Measurements from ENCODE around the gene SLC4A7. TPM values are rescaled to one million over a fixed set of nuclear protein-coding genes. Genes with fewer than 3 reads are reported as not detected.
"Not testable (repeated sequence)": the region's sequence is repeated elsewhere in the genome, so short reads cannot be mapped to it uniquely, and the experiment has no call there.

Gene SLC4A7
- total and polyA plus RNA-seq, 4 donors, result 5.4 to 62.8 (median 37.5) TPM

DNA sequence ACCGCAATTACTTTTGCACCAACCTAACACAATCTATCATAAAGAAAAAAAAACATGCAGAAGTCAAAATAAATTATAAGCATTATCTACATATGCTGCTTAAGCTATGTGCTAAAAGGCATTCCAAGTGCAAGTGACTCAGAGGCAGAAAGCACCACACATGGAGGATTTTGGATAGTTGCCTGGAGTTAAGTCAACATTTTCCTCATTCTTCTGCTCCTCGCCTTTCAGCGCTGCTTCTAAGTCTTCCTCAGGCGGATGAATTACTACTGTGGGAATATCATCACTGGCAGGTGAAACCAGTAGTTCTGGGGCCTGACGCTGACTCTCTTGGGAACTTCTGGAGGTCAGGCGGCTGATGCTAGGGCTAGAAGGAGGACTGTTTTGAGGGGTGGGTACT lies 53.1 kb downstream of the SLC4A7 start:
- peaks cover 1 to 5% of the 10 kb centered on the region in 2 donors for H3K4me1 ChIP-seq (ENCODE audit: control insufficient read depth in 1 of 2, insufficient read depth in 2 of 2, low read length in 2 of 2)
- no peaks in the 10 kb centered on the region for H3K9me3 ChIP-seq (ENCODE audit: control insufficient read depth, low read length)
- no peak for DNase-seq
- H3K4me3 ChIP-seq (ENCODE audit: low read length in 2 of 2), result no peak overlapping the region
- peak; percentile 48 for ATAC-seq (ENCODE audit: low FRiP score)
- intact Hi-C loops (cut with DNase I), result no loop called here
- H3K27me3 ChIP-seq (ENCODE audit: control insufficient read depth in 1 of 2, insufficient read depth in 2 of 2, low read length in 1 of 2), result no peaks in the 10 kb centered on the region
- peaks cover 0 to 2% of the 10 kb centered on the region in 2 donors for H3K36me3 ChIP-seq (ENCODE audit: control insufficient read depth in 1 of 2, insufficient read depth in 2 of 2, low read length in 1 of 2)
- H3K27ac ChIP-seq (ENCODE audit: low read depth in 1 of 2, low read length in 2 of 2), result peak overlapping the region in 1 of 2 donors; percentile 71
- WGBS, 2 donors, result 9 to 16% methylated on average over 6 of the region's 6 CpGs

DNA sequence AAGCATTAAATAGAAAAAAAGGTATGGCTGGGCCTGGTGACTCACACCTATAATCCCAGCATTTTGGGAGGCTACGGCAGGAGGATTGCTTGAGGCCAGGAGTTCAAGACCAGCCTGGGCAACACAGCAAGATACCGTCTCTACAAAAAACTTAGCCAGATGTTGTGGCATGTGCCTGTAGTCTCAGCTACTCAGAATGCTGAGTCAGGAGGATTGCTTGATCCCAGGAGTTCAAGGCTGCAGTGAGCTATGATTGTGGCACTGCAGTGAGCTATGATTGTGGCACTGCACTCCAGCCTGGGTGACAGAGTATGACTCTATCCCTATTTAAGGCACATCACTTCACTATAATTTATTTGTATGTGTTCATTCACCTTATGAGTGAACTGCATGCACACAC lies 54.3 kb downstream of the SLC4A7 start:
- Histone ChIP-seq H3K4me1 (ENCODE audit: control insufficient read depth in 1 of 2, insufficient read depth in 2 of 2, low read length in 2 of 2) (peaks cover 1 to 5% of the 10 kb centered on the region in 2 donors), H3K27ac (ENCODE audit: low read depth in 1 of 2, low read length in 2 of 2) (no peak overlapping the region), H3K4me3 (ENCODE audit: low read length in 2 of 2) (no peak overlapping the region), H3K27me3 (ENCODE audit: control insufficient read depth in 1 of 2, insufficient read depth in 2 of 2, low read length in 1 of 2) (no peaks in the 10 kb centered on the region), H3K9me3 (ENCODE audit: control insufficient read depth, low read length) (no peaks in the 10 kb centered on the region), H3K36me3 (ENCODE audit: control insufficient read depth in 1 of 2, insufficient read depth in 2 of 2, low read length in 1 of 2) (peaks cover 0 to 2% of the 10 kb centered on the region in 2 donors)
- ATAC-seq (ENCODE audit: low FRiP score) (no peak), DNase-seq (no peak)
- intact Hi-C loops (cut with DNase I), result no loop called here
- WGBS, 2 donors, result 98% methylated on average over 2 of the region's 2 CpGs

DNA sequence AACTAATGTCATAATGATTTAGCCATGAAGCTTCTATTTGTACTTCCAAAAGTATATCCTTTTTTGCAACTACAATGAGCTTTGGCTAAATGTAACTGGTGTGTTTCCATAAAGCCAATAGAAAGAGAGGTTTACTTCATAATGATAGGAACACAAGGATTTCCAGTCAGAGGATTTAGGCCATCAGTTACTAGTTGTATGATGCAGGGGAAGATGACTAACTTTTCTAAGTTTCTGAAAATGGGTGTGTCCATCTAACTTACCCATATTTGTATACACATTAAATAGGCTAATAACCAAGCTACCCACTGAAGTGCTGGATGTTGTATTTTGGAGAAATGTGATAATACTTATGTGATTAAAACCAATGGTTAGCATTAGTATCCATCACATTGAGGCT lies 55.7 kb downstream of the SLC4A7 start:
- Histone ChIP-seq H3K36me3 (ENCODE audit: control insufficient read depth in 1 of 2, insufficient read depth in 2 of 2, low read length in 1 of 2) (peaks cover 0 to 2% of the 10 kb centered on the region in 2 donors), H3K9me3 (ENCODE audit: control insufficient read depth, low read length) (no peaks in the 10 kb centered on the region), H3K27me3 (ENCODE audit: control insufficient read depth in 1 of 2, insufficient read depth in 2 of 2, low read length in 1 of 2) (no peaks in the 10 kb centered on the region), H3K27ac (ENCODE audit: low read depth in 1 of 2, low read length in 2 of 2) (no peak overlapping the region), H3K4me3 (ENCODE audit: low read length in 2 of 2) (no peak overlapping the region), H3K4me1 (ENCODE audit: control insufficient read depth in 1 of 2, insufficient read depth in 2 of 2, low read length in 2 of 2) (peaks cover 1 to 5% of the 10 kb centered on the region in 2 donors)
- DNase-seq (no peak), ATAC-seq (ENCODE audit: low FRiP score) (no peak)
- intact Hi-C loops (cut with DNase I), result no loop called here

- Histone ChIP-seq H3K9me3 (ENCODE audit: control insufficient read depth, low read length) (no peaks in the 10 kb centered on the region), H3K4me3 (ENCODE audit: low read length in 2 of 2) (no peak overlapping the region), H3K27me3 (ENCODE audit: control insufficient read depth in 1 of 2, insufficient read depth in 2 of 2, low read length in 1 of 2) (no peaks in the 10 kb centered on the region), H3K27ac (ENCODE audit: low read depth in 1 of 2, low read length in 2 of 2) (no peak overlapping the region), H3K36me3 (ENCODE audit: control insufficient read depth in 1 of 2, insufficient read depth in 2 of 2, low read length in 1 of 2) (no peaks in the 10 kb centered on the region), H3K4me1 (ENCODE audit: control insufficient read depth in 1 of 2, insufficient read depth in 2 of 2, low read length in 2 of 2) (peaks cover 1 to 5% of the 10 kb centered on the region in 2 donors)
- intact Hi-C loops (cut with DNase I), result no loop called here
- DNase-seq, result no peak
- no peak for ATAC-seq (ENCODE audit: low FRiP score)
- 39 to 61% methylated on average over 1 of the region's 1 CpG for WGBS, 2 donors
Observed at GRCh38 chr3:27426926-27427325, 57.3 kb downstream of the SLC4A7 start.

DNA sequence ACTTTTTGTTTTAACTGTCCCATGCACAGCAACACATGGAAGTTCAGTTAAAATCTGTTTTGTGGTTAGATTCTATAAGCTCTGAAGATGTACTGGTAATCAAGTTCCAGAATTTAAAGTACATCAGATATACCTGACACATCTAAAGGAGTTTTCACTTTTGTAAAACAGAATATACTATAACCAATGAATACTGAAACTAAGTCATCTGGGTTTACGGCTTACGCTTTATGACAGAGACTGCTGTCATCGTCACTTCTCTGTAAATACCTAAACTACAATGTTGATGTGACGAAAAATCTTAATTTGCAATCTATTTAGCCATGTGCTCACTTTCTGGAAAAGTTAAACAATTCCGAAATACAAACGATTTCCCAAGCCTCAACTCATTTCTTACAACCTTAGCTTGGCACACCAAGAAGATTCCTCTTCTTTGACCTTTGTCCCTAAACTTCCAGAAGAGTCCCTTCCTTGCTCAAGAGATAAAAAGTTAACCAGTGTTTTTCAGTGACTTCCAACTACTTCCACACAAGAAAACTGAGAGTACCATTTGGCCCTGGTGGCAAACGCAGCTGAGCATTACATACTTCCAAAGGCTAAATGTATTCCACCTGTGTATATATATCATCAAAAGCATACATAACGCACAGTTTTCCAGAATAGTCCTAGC lies 58.2 kb downstream of the SLC4A7 start:
- Histone ChIP-seq H3K4me1 (ENCODE audit: control insufficient read depth in 1 of 2, insufficient read depth in 2 of 2, low read length in 2 of 2) (peaks cover 0 to 1% of the 10 kb centered on the region in 2 donors), H3K4me3 (ENCODE audit: low read length in 2 of 2) (no peak overlapping the region), H3K9me3 (ENCODE audit: control insufficient read depth, low read length) (no peaks in the 10 kb centered on the region), H3K27me3 (ENCODE audit: control insufficient read depth in 1 of 2, insufficient read depth in 2 of 2, low read length in 1 of 2) (no peaks in the 10 kb centered on the region), H3K27ac (ENCODE audit: low read depth in 1 of 2, low read length in 2 of 2) (no peak overlapping the region), H3K36me3 (ENCODE audit: control insufficient read depth in 1 of 2, insufficient read depth in 2 of 2, low read length in 1 of 2) (peaks cover 0 to 5% of the 10 kb centered on the region in 2 donors)
- ATAC-seq (ENCODE audit: low FRiP score), result no peak
- no peak for DNase-seq
- 95% methylated on average over 8 of the region's 8 CpGs for WGBS, 2 donors
- intact Hi-C loops (cut with DNase I), result no loop called here

- not testable (repeated sequence) for H3K36me3 ChIP-seq (ENCODE audit: control insufficient read depth in 1 of 2, insufficient read depth in 2 of 2, low read length in 1 of 2)
Observed at GRCh38 chr3:27424812-27425521, 59.2 kb downstream of the SLC4A7 start.

DNA sequence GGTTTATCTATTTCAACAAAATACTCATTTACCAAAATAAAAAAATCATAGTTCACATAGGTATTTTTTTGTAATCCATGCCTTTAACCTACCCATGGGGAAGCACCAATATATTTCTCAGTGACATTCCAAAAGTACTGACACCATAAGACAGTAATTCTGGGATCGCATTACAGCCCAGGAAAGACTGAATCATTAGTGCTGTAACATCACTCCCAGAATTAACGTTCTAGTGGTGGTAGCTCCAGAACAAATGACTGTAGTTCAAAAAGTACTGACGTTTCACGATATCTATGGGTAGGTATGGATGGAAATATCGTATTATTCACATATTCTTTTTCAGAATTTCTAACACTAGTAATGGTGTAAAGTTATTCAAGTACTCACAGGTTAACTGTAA lies 60.7 kb downstream of the SLC4A7 start:
- Histone ChIP-seq H3K36me3 (ENCODE audit: control insufficient read depth in 1 of 2, insufficient read depth in 2 of 2, low read length in 1 of 2) (peaks cover 0 to 5% of the 10 kb centered on the region in 2 donors), H3K27ac (ENCODE audit: low read depth in 1 of 2, low read length in 2 of 2) (no peak overlapping the region), H3K27me3 (ENCODE audit: control insufficient read depth in 1 of 2, insufficient read depth in 2 of 2, low read length in 1 of 2) (no peaks in the 10 kb centered on the region), H3K4me1 (ENCODE audit: control insufficient read depth in 1 of 2, insufficient read depth in 2 of 2, low read length in 2 of 2) (no peaks in the 10 kb centered on the region), H3K9me3 (ENCODE audit: control insufficient read depth, low read length) (no peaks in the 10 kb centered on the region), H3K4me3 (ENCODE audit: low read length in 2 of 2) (no peak overlapping the region)
- intact Hi-C loops (cut with DNase I), result no loop called here
- no peak for ATAC-seq (ENCODE audit: low FRiP score)
- 76 to 83% methylated on average over 5 of the region's 5 CpGs for WGBS, 2 donors
- DNase-seq, result no peak

More at GRCh38 chr3:27424812-27425521, 59.2 kb downstream of the SLC4A7 start:
- H3K4me3 ChIP-seq (ENCODE audit: low read length in 2 of 2); intact Hi-C loops (cut with DNase I); H3K4me1 ChIP-seq (ENCODE audit: control insufficient read depth in 1 of 2, insufficient read depth in 2 of 2, low read length in 2 of 2); H3K27me3 ChIP-seq (ENCODE audit: control insufficient read depth in 1 of 2, insufficient read depth in 2 of 2, low read length in 1 of 2); ATAC-seq (ENCODE audit: low FRiP score); H3K27ac ChIP-seq (ENCODE audit: low read depth in 1 of 2, low read length in 2 of 2); H3K9me3 ChIP-seq (ENCODE audit: control insufficient read depth, low read length); DNase-seq: not testable (repeated sequence)
- WGBS, 2 donors, result 98% methylated on average over 12 to 13 of the region's 13 CpGs

DNA sequence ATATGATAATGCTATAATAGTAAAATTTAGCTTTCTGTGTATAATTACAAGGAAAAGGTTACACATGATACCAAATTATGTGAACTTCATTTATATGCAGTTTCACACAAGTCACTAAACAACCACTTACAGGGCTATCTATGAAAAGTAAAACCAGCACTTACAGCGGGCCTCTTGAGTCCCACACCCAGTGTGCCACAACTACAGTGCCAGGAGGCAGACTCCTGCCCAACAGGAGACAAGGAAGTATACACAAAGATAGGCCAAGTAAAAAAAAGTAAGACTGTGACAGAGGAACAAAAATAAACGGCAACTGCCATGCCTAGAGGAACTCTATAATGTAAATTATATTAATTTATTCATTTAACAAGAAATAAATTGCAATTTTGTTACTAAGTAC lies 61.6 kb downstream of the SLC4A7 start:
- H3K4me3 ChIP-seq (ENCODE audit: low read length in 2 of 2), result no peak overlapping the region
- H3K27me3 ChIP-seq (ENCODE audit: control insufficient read depth in 1 of 2, insufficient read depth in 2 of 2, low read length in 1 of 2), result no peaks in the 10 kb centered on the region
- H3K36me3 ChIP-seq (ENCODE audit: control insufficient read depth in 1 of 2, insufficient read depth in 2 of 2, low read length in 1 of 2), result peaks cover 0 to 5% of the 10 kb centered on the region in 2 donors
- no peak overlapping the region for H3K27ac ChIP-seq (ENCODE audit: low read depth in 1 of 2, low read length in 2 of 2)
- intact Hi-C loops (cut with DNase I), result no loop called here
- WGBS, 2 donors, result 68% methylated on average over 2 of the region's 2 CpGs
- no peak for ATAC-seq (ENCODE audit: low FRiP score)
- no peaks in the 10 kb centered on the region for H3K9me3 ChIP-seq (ENCODE audit: control insufficient read depth, low read length)
- no peaks in the 10 kb centered on the region for H3K4me1 ChIP-seq (ENCODE audit: control insufficient read depth in 1 of 2, insufficient read depth in 2 of 2, low read length in 2 of 2)
- no peak for DNase-seq

DNA sequence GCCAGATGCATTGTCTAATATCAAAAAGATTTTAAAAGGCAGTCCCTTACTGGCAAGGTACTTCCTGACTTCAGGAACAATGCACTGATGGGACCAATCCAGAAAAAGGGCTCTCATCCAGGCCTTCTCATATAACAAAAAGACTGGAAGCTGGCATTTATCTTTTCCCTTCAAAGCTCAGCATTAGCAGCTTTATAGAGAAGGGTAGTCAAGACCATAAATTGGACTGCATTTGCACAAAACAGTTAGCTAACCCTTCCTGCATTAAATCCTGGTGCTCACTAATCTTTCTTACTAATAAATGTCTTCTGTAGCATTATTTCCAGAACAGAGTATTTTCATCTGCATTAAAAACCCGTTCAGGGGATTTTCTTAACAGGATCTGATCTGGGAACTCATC lies 69.0 kb downstream of the SLC4A7 start:
- no peaks in the 10 kb centered on the region for H3K36me3 ChIP-seq (ENCODE audit: control insufficient read depth in 1 of 2, insufficient read depth in 2 of 2, low read length in 1 of 2)
- no peak for ATAC-seq (ENCODE audit: low FRiP score)
- H3K9me3 ChIP-seq (ENCODE audit: control insufficient read depth, low read length), result no peaks in the 10 kb centered on the region
- no peak for DNase-seq
- no peak overlapping the region for H3K4me3 ChIP-seq (ENCODE audit: low read length in 2 of 2)
- intact Hi-C loops (cut with DNase I), result no loop called here
- no peaks in the 10 kb centered on the region for H3K4me1 ChIP-seq (ENCODE audit: control insufficient read depth in 1 of 2, insufficient read depth in 2 of 2, low read length in 2 of 2)
- no peaks in the 10 kb centered on the region for H3K27me3 ChIP-seq (ENCODE audit: control insufficient read depth in 1 of 2, insufficient read depth in 2 of 2, low read length in 1 of 2)
- WGBS, 2 donors, result 78% methylated on average over 1 of the region's 1 CpG
- no peak overlapping the region for H3K27ac ChIP-seq (ENCODE audit: low read depth in 1 of 2, low read length in 2 of 2)

All from aorta (tissue), 5 donors.